GM12892 (cell line): Measurements from ENCODE around the gene TFPT.

Source experiments
- POLR2A ChIP-seq: IDR thresholded peaks from 2 replicates; pipeline ENCODE4 v1.6.1; 2011; ENCODE audit warnings: low read depth, low read length, control low read depth
- TAF1 ChIP-seq: IDR thresholded peaks from 2 replicates; pipeline ENCODE4 v1.6.1; 2011; ENCODE audit warnings: low read depth, mild to moderate bottlenecking, control low read depth, low read length, borderline replicate concordance

DNA sequence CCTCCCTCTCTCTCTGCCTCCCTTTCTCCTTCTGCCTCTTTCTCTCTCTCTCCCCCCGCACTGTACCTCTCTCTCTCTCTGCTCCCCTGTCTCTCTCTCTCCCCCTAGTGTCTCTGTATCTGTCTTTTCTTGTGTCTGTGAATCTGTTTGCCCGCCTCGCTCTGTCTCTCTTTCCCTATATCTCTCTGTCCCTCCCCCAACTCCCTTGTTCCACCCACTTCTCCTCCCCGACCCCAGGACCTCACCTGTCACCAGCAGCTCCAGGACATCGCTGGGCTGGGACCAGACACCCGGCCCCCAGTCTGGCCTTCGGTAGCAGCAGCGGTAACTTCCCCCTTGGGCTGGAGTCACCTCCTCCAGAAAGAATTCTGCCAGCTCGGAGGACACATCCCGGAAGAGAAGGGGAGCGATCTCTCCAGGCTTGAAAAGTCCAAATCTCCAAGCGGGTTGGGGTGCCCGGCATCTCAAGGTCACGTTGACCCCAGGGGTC is 18.8 kb downstream of the TFPT start:
- TF ChIP-seq POLR2A (no peak), TAF1 (no peak)
